ENCODE results near the gene KYAT1. TPM values are rescaled to one million over a fixed set of nuclear protein-coding genes. Genes with fewer than 3 reads are reported as not detected.
A peak's percentile ranks its signal among the peaks of the same experiment; 100 is the strongest.
"Not testable (repeated sequence)": the region's sequence is repeated elsewhere in the genome, so short reads cannot be mapped to it uniquely, and the experiment has no call there.

Gene KYAT1
- total and polyA plus RNA-seq, 2 of the 13 experiments (the other 11 are each of a cell fraction or from before 2014, with no cell fraction given): 9.2 to 46.5 TPM

DNA sequence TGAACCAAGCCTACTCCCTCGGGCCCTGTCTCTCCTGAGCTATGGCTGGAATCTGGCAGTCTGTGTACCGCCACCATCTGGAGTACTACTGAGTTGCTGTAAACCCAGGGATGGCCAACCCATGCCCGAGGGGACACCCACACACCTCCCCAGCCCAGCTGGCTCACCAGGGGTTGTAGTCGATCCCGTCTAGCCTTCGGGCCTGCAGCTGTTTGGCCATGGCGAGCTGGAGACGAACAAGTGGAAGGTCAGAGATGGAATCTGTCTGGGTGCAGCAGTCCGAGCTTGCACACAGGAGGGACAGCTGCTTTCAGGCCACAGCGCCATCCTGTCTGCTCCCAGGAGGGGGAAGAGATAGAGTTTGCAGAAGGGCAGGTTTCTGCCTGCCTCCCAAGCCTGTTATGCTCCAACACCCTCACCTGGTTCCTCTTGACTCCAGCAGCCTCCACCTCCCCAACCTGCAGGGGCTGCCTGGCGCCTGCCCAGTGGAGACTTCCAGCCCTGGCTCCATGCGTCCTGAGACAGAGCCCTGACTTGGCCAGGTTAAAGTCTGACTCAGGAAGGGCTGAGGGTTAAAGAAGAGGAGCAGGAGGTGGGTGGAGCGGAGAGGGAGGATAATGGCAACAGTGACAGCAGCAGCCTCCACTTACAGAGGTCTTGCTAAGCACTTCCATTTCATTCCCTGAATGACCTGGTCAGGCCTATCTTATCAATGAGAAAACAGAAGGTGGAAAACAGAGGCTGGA is 36.4 kb downstream of the KYAT1 start (continued):
- TF ChIP-seq, protein P1, sequence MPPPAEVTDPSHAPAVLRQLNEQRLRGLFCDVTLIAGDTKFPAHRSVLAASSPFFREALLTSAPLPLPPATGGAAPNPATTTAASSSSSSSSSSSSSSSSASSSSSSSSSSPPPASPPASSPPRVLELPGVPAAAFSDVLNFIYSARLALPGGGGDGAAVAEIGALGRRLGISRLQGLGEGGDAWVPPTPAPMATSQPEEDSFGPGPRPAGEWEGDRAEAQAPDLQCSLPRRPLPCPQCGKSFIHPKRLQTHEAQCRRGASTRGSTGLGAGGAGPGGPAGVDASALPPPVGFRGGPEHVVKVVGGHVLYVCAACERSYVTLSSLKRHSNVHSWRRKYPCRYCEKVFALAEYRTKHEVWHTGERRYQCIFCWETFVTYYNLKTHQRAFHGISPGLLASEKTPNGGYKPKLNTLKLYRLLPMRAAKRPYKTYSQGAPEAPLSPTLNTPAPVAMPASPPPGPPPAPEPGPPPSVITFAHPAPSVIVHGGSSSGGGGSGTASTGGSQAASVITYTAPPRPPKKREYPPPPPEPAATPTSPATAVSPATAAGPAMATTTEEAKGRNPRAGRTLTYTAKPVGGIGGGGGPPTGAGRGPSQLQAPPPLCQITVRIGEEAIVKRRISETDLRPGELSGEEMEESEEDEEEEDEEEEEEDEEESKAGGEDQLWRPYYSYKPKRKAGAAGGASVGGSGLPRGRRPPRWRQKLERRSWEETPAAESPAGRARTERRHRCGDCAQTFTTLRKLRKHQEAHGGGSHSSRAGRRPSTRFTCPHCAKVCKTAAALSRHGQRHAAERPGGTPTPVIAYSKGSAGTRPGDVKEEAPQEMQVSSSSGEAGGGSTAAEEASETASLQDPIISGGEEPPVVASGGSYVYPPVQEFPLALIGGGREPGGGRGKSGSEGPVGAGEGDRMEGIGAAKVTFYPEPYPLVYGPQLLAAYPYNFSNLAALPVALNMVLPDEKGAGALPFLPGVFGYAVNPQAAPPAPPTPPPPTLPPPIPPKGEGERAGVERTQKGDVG (CRISPR knock-in tag; IDR thresholded peaks at IDR 0.05; ENCODE audit: borderline replicate concordance): 0 out of 2 replicates have a peak, but pooled peaks have one; percentile 58
- TF ChIP-seq MIER2 (CRISPR knock-in tag; IDR thresholded peaks at IDR 0.05) (no peak), MED1 (CRISPR knock-in tag; IDR thresholded peaks at IDR 0.05) (no peak), HOXD1 (CRISPR knock-in tag; IDR thresholded peaks at IDR 0.05) (no peak), ZBTB33 (CRISPR knock-in tag; IDR thresholded peaks at IDR 0.05) (peak; percentile 87)

GRCh38 chr9:128843171-128843570 is 38.6 kb downstream of the KYAT1 start:
- intact Hi-C loops (cut with micrococcal nuclease; ENCODE audit: unreplicated experiment); ATAC-seq: not testable (repeated sequence)
- H3K36me3 ChIP-seq (replicated peaks in 1 of 2; ENCODE audit: control insufficient read depth in 1 of 2, insufficient read depth in 2 of 2, low read length in 2 of 2): peaks cover 2 to 13% of the 10 kb centered on the region in 2 experiments

More at GRCh38 chr9:128843171-128843570, 38.6 kb downstream of the KYAT1 start:
- CTCF ChIA-PET (ENCODE audit: low intra/inter-chr PET ratio, low total read pairs); H3K4me2 ChIP-seq (ENCODE audit: low read depth, low read length); H3K4me3 ChIP-seq (replicated peaks in 1 of 3; ENCODE audit: insufficient read depth in 1 of 3, low read depth in 2 of 3, low read length in 3 of 3); H3K27me3 ChIP-seq (ENCODE audit: control insufficient read depth in 1 of 2, insufficient read depth in 2 of 2, low read length in 2 of 2); BruUV-seq (replicated peaks); FAIRE-seq; H3K9me3 ChIP-seq (ENCODE audit: low read length); in situ Hi-C loops (cut with HindIII; ENCODE audit: extremely low pct_ligation_motif_present, low pct_unique_long_range_greater_than_20kb); H3K27ac ChIP-seq (ENCODE audit: extremely low read length, insufficient read depth, low read length); H3K9ac ChIP-seq (ENCODE audit: insufficient read depth, low read depth, low read length); H2AFZ ChIP-seq (ENCODE audit: low read length); DNase-seq (ENCODE audit: low spot score): not testable (repeated sequence)
- peaks cover 10% of the 10 kb centered on the region; the same call in 1 of the 2 replicates for H4K20me1 ChIP-seq (ENCODE audit: insufficient read depth, low read length)
- peaks cover 14% of the 10 kb centered on the region for H3K79me2 ChIP-seq (ENCODE audit: insufficient read depth, low read length)
- 98% methylated on average over 7 of the region's 7 CpGs for WGBS (ENCODE audit: low lambda C conversion rate)
- H3K4me1 ChIP-seq (ENCODE audit: insufficient read depth, low read length): peaks cover 81% of the 10 kb centered on the region
- POLR2A ChIA-PET: interaction anchor here (1.6 kb wide), 1 partner anchor 14 kb away, joined by 5 read pairs; the partner anchor contains the start of gene SPOUT1
